HT1080 (cell line): Measurements from ENCODE around the gene IGF2R. TPM values are rescaled to one million over a fixed set of nuclear protein-coding genes. Genes with fewer than 3 reads are reported as not detected.
"Not testable (repeated sequence)": the region's sequence is repeated elsewhere in the genome, so short reads cannot be mapped to it uniquely, and the experiment has no call there.

Source experiments
- DNase-seq: peaks from one replicate; pipeline ENCODE4 v3.0.0-alpha.2; 2015; ENCODE audit warnings: low read depth
- total RNA-seq: library from RNA; depleted of rRNA; stranded (reverse); fragments of >200 nt; shearing (Covaris generic); gene quantifications from 2 replicates; pipeline ENCODE4 v1.2.3, GENCODE V29; 2014

Gene IGF2R
- total RNA-seq, 1 experiment from 2014 or later: 38.1 TPM

- DNase-seq: not testable (repeated sequence)
Measured at GRCh38 chr6:160134337-160134751, 165.5 kb downstream of the IGF2R start.

GRCh38 chr6:160134779-160135547 is 166.1 kb downstream of the IGF2R start:
- DNase-seq: no peak

- DNase-seq: no peak
Measured at GRCh38 chr6:160135907-160136655, 167.2 kb downstream of the IGF2R start.

GRCh38 chr6:160137130-160137988 is 168.5 kb downstream of the IGF2R start:
- no peak for DNase-seq

GRCh38 chr6:160137989-160138835 is 169.3 kb downstream of the IGF2R start:
- DNase-seq: peak; percentile 66

GRCh38 chr6:160138839-160139419 is 170.0 kb downstream of the IGF2R start:
- DNase-seq: no peak

- peak; percentile 97 for DNase-seq
Measured at GRCh38 chr6:160139420-160139851, 170.6 kb downstream of the IGF2R start.

- not testable (repeated sequence) for DNase-seq
Measured at GRCh38 chr6:160140493-160140892, 171.6 kb downstream of the IGF2R start.

- DNase-seq: peak; percentile 49
Measured at GRCh38 chr6:160141001-160141726, 172.3 kb downstream of the IGF2R start.

GRCh38 chr6:160142115-160142715 is 173.3 kb downstream of the IGF2R start:
- no peak for DNase-seq

- no peak for DNase-seq
Measured at GRCh38 chr6:160146454-160147145, 177.7 kb downstream of the IGF2R start.

GRCh38 chr6:160147146-160147536 is 178.3 kb downstream of the IGF2R start:
- no peak for DNase-seq

GRCh38 chr6:160154471-160154870 is 185.6 kb downstream of the IGF2R start:
- DNase-seq: no peak

GRCh38 chr6:160156842-160157241 is 188.0 kb downstream of the IGF2R start:
- no peak for DNase-seq

- no peak for DNase-seq
Measured at GRCh38 chr6:160160450-160160849, 191.6 kb downstream of the IGF2R start.
